GM12878 (cell line): ENCODE results near the gene THADA. TPM values are rescaled to one million over a fixed set of nuclear protein-coding genes. Genes with fewer than 3 reads are reported as not detected.
A peak's percentile ranks its signal among the peaks of the same experiment; 100 is the strongest.

Experiments
- ATAC-seq: fragments of 200-7000 bp; cut with Tn5 transposase; 3 replicates; pipeline ENCODE4 v1.9.1; 2020; ENCODE audit warnings: mild to moderate bottlenecking, moderate library complexity
- BruUV-seq: library from RNA; stranded (reverse); fragments of 400-500 nt; replicated peaks from 2 replicates; lab custom pipeline; 2021; lab: Mats Ljungman, UMichigan
- CTCF ChIA-PET: fragments of 300-600 bp; sonication (Branson Sonifier 250); formaldehyde crosslinking; extraction: SDS; loops from one replicate; lab custom pipeline; 2021; ENCODE audit warnings: inconsistent platforms; lab: Yijun Ruan, JAX
- POLR2A ChIA-PET: fragments of 350-600 bp; formaldehyde crosslinking; extraction: SDS; loops from one replicate; lab custom pipeline; 2021; ENCODE audit warnings: inconsistent platforms; lab: Charles Lee
- RAD21 ChIA-PET: fragments of 300-600 bp; sonication (Branson Sonifier 250); formaldehyde crosslinking; loops from one replicate; lab custom pipeline; 2023; ENCODE audit warnings: antibody characterized with exemption; ENCODE audit not compliant: unreplicated experiment; lab: Charles Lee
- SMC1A ChIA-PET: fragments of 300-600 bp; sonication (Branson Sonifier 250); formaldehyde crosslinking; loops from one replicate; lab custom pipeline; 2023; ENCODE audit not compliant: unreplicated experiment, uncharacterized antibody; lab: Charles Lee
- DNase-seq: peaks from one replicate; pipeline ENCODE4 v3.0.0-alpha.2; 2011; ENCODE audit warnings: low read depth, low spot score
- FAIRE-seq: peaks from 3 replicates; lab custom pipeline; 2011; peaks lifted over from hg19 to GRCh38; lab: Jason Lieb, UNC
- H2AFZ ChIP-seq: 2 replicates; pipeline ENCODE4 v1.6.0; 2011; ENCODE audit warnings: low read depth, low read length, control low read depth; ENCODE audit not compliant: control insufficient read depth
- H3K27ac ChIP-seq: 2 replicates; pipeline ENCODE4 v1.5.1; 2011; ENCODE audit warnings: control low read depth; ENCODE audit not compliant: control insufficient read depth, insufficient read depth
- H3K27me3 ChIP-seq, 2 experiments: replicated peaks in 1 of 2; 2 replicates each; pipeline versions ENCODE4 v1.6.0 to v1.6.1; 2011; ENCODE audit warnings: low read length in 1 of 2; ENCODE audit not compliant: control insufficient read depth in 2 of 2, insufficient read depth in 2 of 2
- H3K36me3 ChIP-seq, 2 experiments: 2 replicates each; pipeline ENCODE4 v1.5.1; 2011; ENCODE audit warnings: low read length in 1 of 2; ENCODE audit not compliant: control insufficient read depth in 2 of 2, insufficient read depth in 2 of 2
- H3K4me1 ChIP-seq: 2 replicates; pipeline ENCODE4 v1.6.1; 2011; ENCODE audit warnings: mild to moderate bottlenecking, low read length, moderate library complexity, mixed read lengths; ENCODE audit not compliant: control insufficient read depth, insufficient read depth
- H3K4me2 ChIP-seq: 2 replicates; pipeline ENCODE4 v1.6.0; 2011; ENCODE audit warnings: control low read depth; ENCODE audit not compliant: control insufficient read depth, insufficient read depth
- H3K4me3 ChIP-seq: fragments of 200-600 bp; sonication (generic); 2 replicates; pipeline ENCODE4 v1.5.1; 2016
- H3K79me2 ChIP-seq: 2 replicates; pipeline ENCODE4 v1.6.0; 2011; ENCODE audit warnings: low read length; ENCODE audit not compliant: control insufficient read depth, insufficient read depth
- H3K9ac ChIP-seq: 2 replicates; pipeline ENCODE4 v1.8.0; 2011; ENCODE audit warnings: low read length, control low read depth, mixed read lengths; ENCODE audit not compliant: control insufficient read depth, insufficient read depth
- H3K9me3 ChIP-seq: replicated peaks from 3 replicates; pipeline ENCODE4 v1.5.1; 2011; ENCODE audit warnings: mild to moderate bottlenecking, low read length; ENCODE audit not compliant: control insufficient read depth, insufficient read depth
- H4K20me1 ChIP-seq: 2 replicates; pipeline ENCODE4 v1.6.0; 2011; ENCODE audit not compliant: control insufficient read depth, insufficient read depth
- CBX5 ChIP-seq: sonication (generic); IDR thresholded peaks from 2 replicates; pipeline ENCODE4 v1.6.1; 2016; ENCODE audit warnings: low read depth, moderate library complexity, mild to moderate bottlenecking, inconsistent platforms
- E2F8 ChIP-seq: fragments of 450-650 bp; IDR thresholded peaks from 2 replicates; pipeline ENCODE4 v1.6.1; 2018; ENCODE audit warnings: mild to moderate bottlenecking, low read depth, moderate library complexity; ENCODE audit not compliant: partially characterized antibody
- EED ChIP-seq: sonication (generic); IDR thresholded peaks from 2 replicates; pipeline ENCODE4 v1.6.1; 2016; ENCODE audit warnings: antibody characterized with exemption, low read depth
- EGR1 ChIP-seq, 2 experiments: IDR thresholded peaks; 1 replicate in 1 of 2; 2 replicates in 1 of 2; pipeline ENCODE4 v1.6.1; 2011 to 2012; ENCODE audit warnings: low read depth in 2 of 2, low read length in 2 of 2, borderline replicate concordance in 1 of 2, mild to moderate bottlenecking in 1 of 2, moderate library complexity in 1 of 2
- GABPA ChIP-seq: IDR thresholded peaks from 2 replicates; pipeline ENCODE4 v1.6.1; 2014; ENCODE audit warnings: antibody characterized with exemption, low read depth, mild to moderate bottlenecking, inconsistent platforms
- HDGF ChIP-seq: fragments of 450-650 bp; IDR thresholded peaks from 2 replicates; pipeline ENCODE4 v1.6.1; 2016; ENCODE audit warnings: antibody characterized with exemption
- MTA3 ChIP-seq: IDR thresholded peaks from 2 replicates; pipeline ENCODE4 v1.6.1; 2012; ENCODE audit warnings: low read length, inconsistent platforms, borderline replicate concordance
- NBN ChIP-seq: fragments of 450-650 bp; IDR thresholded peaks from 2 replicates; pipeline ENCODE4 v1.6.1; 2016
- RUNX3 ChIP-seq: IDR thresholded peaks from 2 replicates; pipeline ENCODE4 v1.6.1; 2012; ENCODE audit warnings: low read length, inconsistent platforms
- STAT3 ChIP-seq: IDR thresholded peaks from 2 replicates; pipeline ENCODE4 v1.6.1; 2011; ENCODE audit warnings: low read depth, low read length, improper control_type of control experiment
- TCF3 ChIP-seq: IDR thresholded peaks from 2 replicates; pipeline ENCODE4 v1.6.1; 2012; ENCODE audit warnings: low read depth, mild to moderate bottlenecking, low read length, borderline replicate concordance; ENCODE audit not compliant: insufficient read depth
- ZNF217 ChIP-seq: fragments of 450-650 bp; IDR thresholded peaks from 2 replicates; pipeline ENCODE4 v1.6.1; 2017; ENCODE audit warnings: antibody characterized with exemption, mild to moderate bottlenecking
- ZNF384 ChIP-seq: IDR thresholded peaks from 2 replicates; pipeline ENCODE4 v1.6.1; 2012; ENCODE audit warnings: low read depth, mild to moderate bottlenecking, low read length, improper control_type of control experiment, borderline replicate concordance
- WGBS: methylation state at CpG from one replicate; pipeline ENCODE4 v1.1.6; 2016; ENCODE audit warnings: low lambda C conversion rate; ENCODE audit not compliant: insufficient replicate concordance, insufficient coverage; ENCODE audit errors: missing lambda C conversion rate; 5-methylcytosine and 5-hydroxymethylcytosine counted together
- in situ Hi-C: fragments of 300-500 bp; cut with MboI; formaldehyde crosslinking; loops from 9 replicates; pipeline ENCODE4 v1.14.3; 2018; ENCODE audit warnings: mixed read lengths
- intact Hi-C: fragments of 100-400 bp; cut with micrococcal nuclease; formaldehyde crosslinking; loops from one replicate; pipeline ENCODE4 v1.14.2; 2022; ENCODE audit not compliant: unreplicated experiment
- polyA plus RNA-seq, 11 experiments: library from polyadenylated mRNA; depleted of rRNA in 4 of 11; unstranded in 6 of 11; stranded (reverse) in 5 of 11; fragments of >200 nt; fragmentation: Nextera tagmentation in 4 of 11; fragmentation: Illumina TruSeq in 1 of 11; extraction: Ambion mirVana in 4 of 11; extraction: Trizol in 1 of 11; gene quantifications; 1 replicate in 1 of 11; 2 replicates in 10 of 11; pipeline versions ENCODE4 v1.2.1 to v1.2.3, GENCODE V29; 2011 to 2016; ENCODE audit warnings: inconsistent platforms in 2 of 11, missing spikeins in 2 of 11, low read depth in 1 of 11
- total RNA-seq, 4 experiments: library from RNA; depleted of rRNA in 3 of 4; stranded (reverse); fragments of >200 nt in 3 of 4; fragmentation: Illumina TruSeq in 1 of 4; extraction: Trizol in 1 of 4; gene quantifications; 2 replicates each; pipeline versions ENCODE4 v1.2.1 to v1.2.3, GENCODE V29; 2013 to 2021

THADA gene
- total and polyA plus RNA-seq, 10 of the 15 experiments (the other 5 are each of a cell fraction or from before 2014, with no cell fraction given), result 14.6 to 33.2 (median 23.2) TPM

- TF ChIP-seq ZNF217, result no peak
- TF ChIP-seq RUNX3, result no peak
- no peak for TF ChIP-seq HDGF
- no peak for TF ChIP-seq STAT3
- no peak for TF ChIP-seq EED
- TF ChIP-seq, all 136 proteins: peak for 0
- Histone ChIP-seq H3K27me3 (no peaks in the 10 kb centered on the region), H3K9ac (no peak overlapping the region), H3K4me3 (no peak overlapping the region), H4K20me1 (no peaks in the 10 kb centered on the region), H2AFZ (no peak overlapping the region), H3K27ac (no peak overlapping the region), H3K4me2 (no peak overlapping the region), H3K79me2 (no peaks in the 10 kb centered on the region), H3K36me3 (peaks cover 0 to 7% of the 10 kb centered on the region in 2 experiments; a peak in 3 of 4 replicates), H3K9me3 (peaks cover 10% of the 10 kb centered on the region), H3K4me1 (peaks cover 5% of the 10 kb centered on the region; the same call in 1 of the 2 replicates)
- DNase-seq (no peak), ATAC-seq (no peak), FAIRE-seq (no peak)
- ChIA-PET CTCF (interaction anchor here (0.7 to 1.9 kb wide), 5 partner anchors 123 to 331 kb away, joined by 3 to 8 read pairs (median 3); no protein-coding TSS in a partner anchor), POLR2A (interaction anchor here (0.6 kb wide), 1 partner anchor 356 kb away, joined by 3 read pairs; no protein-coding TSS in a partner anchor), SMC1A (interaction anchor here (1.3 to 2.5 kb wide), 5 partner anchors 14 to 203 kb away, joined by 3 to 12 read pairs (median 5); no protein-coding TSS in a partner anchor), RAD21 (interaction anchor here (2.1 kb wide), 1 partner anchor 206 kb away, joined by 12 read pairs; no protein-coding TSS in a partner anchor)
- no TSS peak for BruUV-seq
- intact Hi-C loops (no loop called here), in situ Hi-C loops (no loop called here)
- 94% methylated on average over 10 of the region's 10 CpGs for WGBS
These were observed 317.1 kb downstream of the THADA start for GRCh38 chr2:43278564-43279220.

GRCh38 chr2:43276962-43277391 is 318.9 kb downstream of the THADA start:
- intact Hi-C loops (no loop called here), in situ Hi-C loops (no loop called here)
- ATAC-seq (no peak), FAIRE-seq (no peak), DNase-seq (no peak)
- Histone ChIP-seq H3K4me3 (no peak overlapping the region), H2AFZ (no peak overlapping the region), H3K79me2 (no peaks in the 10 kb centered on the region), H4K20me1 (no peaks in the 10 kb centered on the region), H3K9ac (no peak overlapping the region), H3K9me3 (no peaks in the 10 kb centered on the region; the same call in 2 of the 3 replicates), H3K27me3 (no peaks in the 10 kb centered on the region), H3K4me2 (no peak overlapping the region), H3K36me3 (no peaks in the 10 kb centered on the region; a peak in 2 of 4 replicates), H3K27ac (no peak overlapping the region), H3K4me1 (peaks cover 10% of the 10 kb centered on the region; the same call in 1 of the 2 replicates)
- ChIA-PET SMC1A (interaction anchor here (0.7 to 1.9 kb wide), 2 partner anchors 16 to 266 kb away, joined by 3 to 7 read pairs; no protein-coding TSS in a partner anchor), CTCF (interaction anchor here (0.7 to 1.1 kb wide), 2 partner anchors 170 to 601 kb away, joined by 3 read pairs; no protein-coding TSS in a partner anchor), POLR2A (no interaction called here), RAD21 (interaction anchor here (1.5 kb wide), 1 partner anchor 110 kb away, joined by 6 read pairs; no protein-coding TSS in a partner anchor)
- TSS peak; percentile 59 for BruUV-seq
- WGBS, result 86% methylated on average over 3 of the region's 3 CpGs
- TF ChIP-seq CBX5 (no peak), MTA3 (no peak), E2F8 (no peak), ZNF384 (no peak), NBN (no peak), ZNF217 (no peak), GABPA (no peak), TCF3 (no peak), EGR1 (IDR thresholded peaks at IDR 0.05; ENCODE audit: borderline replicate concordance in 1 of 2, low read depth in 2 of 2, low read length in 2 of 2) (no peak)
- TF ChIP-seq, all 136 proteins: peak for 0
